ENCODE measurements around the gene CASP12.

Gene CASP12

DNA sequence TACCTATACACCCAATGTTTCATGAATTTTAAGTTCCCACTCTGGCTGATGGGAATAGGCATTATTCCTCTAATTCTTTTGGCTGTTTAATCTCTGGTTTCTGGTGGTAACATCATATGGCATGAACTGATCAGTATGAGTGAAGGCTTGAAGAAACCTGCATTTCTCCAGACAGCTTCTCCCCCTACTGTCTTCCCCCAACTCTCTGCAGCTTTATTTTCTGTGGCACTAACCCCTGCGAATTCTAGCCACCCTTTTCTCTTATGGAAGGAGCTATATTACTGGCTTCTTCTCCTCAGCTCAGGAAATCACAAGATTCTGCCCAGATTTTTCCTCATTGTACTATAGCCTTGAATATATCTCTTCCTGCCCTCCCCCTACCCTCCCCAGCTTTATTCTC lies 57.1 kb downstream of the CASP12 start:
- DNase-seq (ENCODE audit: extremely low read depth in 1 of 2, low read depth in 1 of 2): no peak

DNA sequence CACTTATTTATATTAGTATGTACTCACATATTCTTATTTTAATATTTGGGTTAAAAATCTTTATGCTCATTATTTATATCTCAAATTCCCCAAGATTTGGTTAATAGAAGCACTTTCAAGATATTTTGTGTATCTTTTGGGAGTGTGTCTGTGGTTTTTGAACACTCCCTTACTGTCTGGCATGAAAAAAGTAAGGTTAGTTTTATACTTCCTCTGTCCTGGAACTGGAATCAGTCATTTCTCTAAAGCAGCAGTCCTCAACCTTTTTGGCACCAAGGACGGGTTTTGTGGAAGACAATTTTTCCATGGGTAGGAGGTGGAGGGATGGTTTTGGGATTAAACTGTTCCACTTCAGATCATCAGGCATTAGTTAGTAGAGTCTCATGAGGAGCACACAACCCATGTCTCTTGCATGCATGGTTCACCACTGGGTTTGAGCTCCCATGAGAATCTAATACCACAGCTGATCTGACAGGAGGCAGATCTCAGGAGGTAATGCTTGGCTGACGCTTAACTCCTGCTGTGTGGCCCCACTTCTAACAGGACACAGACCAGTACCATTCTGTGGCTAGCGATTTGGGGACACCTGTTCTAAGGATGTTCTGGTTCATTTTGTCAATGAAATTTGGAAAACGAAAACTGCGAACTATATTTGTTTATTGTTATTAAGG lies 60.2 kb downstream of the CASP12 start:
- DNase-seq (ENCODE audit: extremely low read depth in 1 of 2, low read depth in 1 of 2): no peak

- no peak for DNase-seq (ENCODE audit: extremely low read depth in 1 of 2, low read depth in 1 of 2)
Measured at GRCh38 chr11:104836691-104837090, 61.6 kb downstream of the CASP12 start.

Measured in activated CD8-positive, alpha-beta memory T cell treated with anti-CD3 and anti-CD28 coated beads for 1 hour (primary cell).